ENCODE measurements around the gene HBZ.
"Not testable (repeated sequence)": the region's sequence is repeated elsewhere in the genome, so short reads cannot be mapped to it uniquely, and the experiment has no call there.

HBZ gene

DNA sequence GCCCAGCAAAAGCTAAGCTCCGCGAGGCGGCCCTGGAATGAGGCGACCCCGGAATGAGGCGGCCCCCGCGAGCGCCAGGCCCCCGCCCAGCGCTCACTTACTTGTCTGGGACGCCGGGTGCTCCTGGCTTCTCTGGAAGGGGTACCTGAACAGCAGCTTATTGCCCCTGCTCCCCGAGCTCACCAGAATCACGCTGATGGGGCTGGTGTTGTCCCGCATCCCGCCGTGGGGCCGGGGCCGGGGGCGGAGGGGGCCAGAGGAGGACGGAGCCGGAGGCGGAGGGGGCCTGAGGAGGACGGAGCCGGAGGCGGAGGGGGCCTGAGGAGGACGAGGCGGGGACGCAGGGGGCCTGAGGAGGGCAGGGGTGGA lies 14.4 kb upstream of the HBZ start:
- DNase-seq, result peak; percentile 55

GRCh38 chr16:140175-140857 lies 12.1 kb upstream of the HBZ start:
- DNase-seq, result no peak

DNA sequence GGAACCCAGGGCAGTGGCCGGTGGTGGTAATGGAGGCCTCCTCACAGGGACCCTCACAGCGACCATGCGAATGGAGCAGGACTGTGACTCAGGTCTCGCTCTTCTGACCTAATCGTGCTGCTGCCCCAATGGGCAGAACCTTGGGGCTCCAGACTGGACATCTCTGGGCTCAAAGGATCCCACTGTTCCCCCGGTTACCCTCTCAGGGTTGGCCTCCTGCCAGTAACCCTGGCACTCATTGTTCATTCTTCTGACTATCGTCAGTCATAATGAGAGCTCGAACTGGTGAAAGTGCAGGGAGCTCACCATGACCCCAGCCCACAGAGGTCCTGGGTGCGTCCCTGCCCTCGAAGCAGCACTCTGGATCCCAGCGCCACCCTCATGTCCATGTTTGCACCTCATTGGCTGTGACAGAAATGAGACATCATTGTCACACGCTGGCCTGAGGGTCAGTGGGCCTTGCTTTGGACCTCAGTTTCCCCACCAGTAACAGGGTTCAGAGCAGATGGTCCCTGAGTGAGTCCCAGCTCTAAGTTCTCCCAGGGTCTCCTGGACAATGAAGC lies 10.0 kb upstream of the HBZ start:
- DNase-seq, result no peak

DNA sequence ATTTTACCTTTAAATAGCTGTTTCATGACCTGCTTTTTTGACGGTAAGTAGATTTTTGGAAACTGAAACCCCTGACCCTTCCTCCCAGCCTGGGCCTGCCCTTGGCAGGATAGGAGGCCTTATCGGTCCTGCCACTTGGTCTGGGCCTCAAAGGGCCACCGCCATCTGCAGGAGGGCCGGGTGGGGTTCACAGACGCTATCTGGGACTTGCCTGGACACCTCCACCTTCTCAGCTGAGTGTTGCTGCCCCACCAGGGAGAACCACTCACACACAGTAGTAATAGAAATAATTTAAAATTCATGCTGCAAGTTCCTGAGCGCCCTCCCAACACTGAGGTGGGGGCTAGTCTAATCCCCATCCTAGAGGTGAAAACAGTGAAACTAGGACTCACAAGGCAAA lies 9.4 kb upstream of the HBZ start:
- DNase-seq, result no peak

DNA sequence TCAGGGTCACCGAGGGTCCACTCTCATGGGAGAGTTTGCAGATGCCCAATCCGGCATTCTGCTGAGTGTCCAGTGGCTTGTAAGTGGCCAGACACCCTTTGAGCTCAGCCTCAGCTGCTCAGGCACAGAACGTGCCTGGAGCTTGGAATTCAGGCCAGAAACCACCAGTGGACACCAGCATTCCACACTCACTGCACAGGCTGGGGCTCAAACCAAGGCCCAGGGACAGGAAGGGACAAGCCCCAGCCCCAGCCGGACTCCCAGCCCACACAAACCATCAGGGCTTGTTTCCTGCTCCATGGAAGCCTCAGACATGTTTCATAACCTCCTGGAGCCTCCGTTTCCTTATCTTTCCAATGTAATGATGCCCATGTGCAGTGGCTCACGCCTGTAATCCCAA lies 9.0 kb upstream of the HBZ start:
- no peak for DNase-seq

DNA sequence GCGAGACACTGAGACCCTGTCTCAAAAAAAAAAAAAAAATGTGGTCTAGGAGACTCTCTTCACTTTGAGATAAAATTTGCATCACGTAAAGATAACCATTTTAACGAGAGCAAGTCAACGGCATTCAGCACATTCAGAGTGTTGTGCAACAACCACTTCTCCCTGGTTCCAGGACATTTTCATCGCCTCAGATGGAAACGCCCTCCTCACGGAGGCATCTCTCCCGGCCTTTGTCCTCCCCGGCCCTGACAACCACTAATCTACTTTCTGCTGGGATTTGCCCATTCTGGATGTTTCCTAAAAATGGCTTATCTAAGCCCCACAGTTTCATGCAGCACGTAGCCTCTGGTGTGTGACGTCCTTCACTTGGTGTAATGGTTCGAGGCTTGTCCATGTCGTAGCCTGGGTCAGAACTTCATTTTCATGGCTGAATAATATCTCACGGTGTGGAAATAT lies 7.6 kb upstream of the HBZ start:
- no peak for DNase-seq

GRCh38 chr16:146646-147045 lies 5.8 kb upstream of the HBZ start:
- no peak for DNase-seq

- no peak for DNase-seq
These were observed 3.3 kb upstream of the HBZ start for GRCh38 chr16:149024-149660.

- not testable (repeated sequence) for DNase-seq
These were observed 681 bp downstream of the HBZ start for GRCh38 chr16:153129-153521.

- not testable (repeated sequence) for DNase-seq
These were observed 1.2 kb downstream of the HBZ start for GRCh38 chr16:153550-154216.

- peak; percentile 43 for DNase-seq
These were observed 2.0 kb downstream of the HBZ start for GRCh38 chr16:154217-155030.

GRCh38 chr16:155031-155398 lies 2.6 kb downstream of the HBZ start:
- DNase-seq, result no peak

GRCh38 chr16:159136-159849 lies 6.8 kb downstream of the HBZ start:
- no peak for DNase-seq

DNA sequence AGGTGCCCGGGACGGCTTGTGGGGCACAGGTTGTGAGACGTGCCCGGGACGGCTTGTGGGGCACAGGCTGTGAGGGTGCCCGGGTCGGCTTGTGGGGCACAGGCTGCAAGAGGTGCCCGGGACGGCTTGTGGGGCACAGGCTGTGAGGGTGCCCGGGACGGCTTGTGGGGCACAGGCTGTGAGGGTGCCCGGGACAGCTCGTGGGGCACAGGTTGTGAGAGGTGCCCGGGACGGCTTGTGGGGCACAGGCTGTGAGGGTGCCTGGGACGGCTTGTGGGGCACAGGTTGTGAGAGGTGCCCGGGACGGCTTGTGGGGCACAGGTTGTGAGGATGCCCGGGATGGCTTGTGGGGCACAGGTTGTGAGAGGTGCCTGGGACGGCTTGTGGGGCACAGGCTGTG lies 7.8 kb downstream of the HBZ start:
- DNase-seq, result not testable (repeated sequence)

GRCh38 chr16:160691-161190 lies 8.3 kb downstream of the HBZ start:
- DNase-seq, result no peak

DNA sequence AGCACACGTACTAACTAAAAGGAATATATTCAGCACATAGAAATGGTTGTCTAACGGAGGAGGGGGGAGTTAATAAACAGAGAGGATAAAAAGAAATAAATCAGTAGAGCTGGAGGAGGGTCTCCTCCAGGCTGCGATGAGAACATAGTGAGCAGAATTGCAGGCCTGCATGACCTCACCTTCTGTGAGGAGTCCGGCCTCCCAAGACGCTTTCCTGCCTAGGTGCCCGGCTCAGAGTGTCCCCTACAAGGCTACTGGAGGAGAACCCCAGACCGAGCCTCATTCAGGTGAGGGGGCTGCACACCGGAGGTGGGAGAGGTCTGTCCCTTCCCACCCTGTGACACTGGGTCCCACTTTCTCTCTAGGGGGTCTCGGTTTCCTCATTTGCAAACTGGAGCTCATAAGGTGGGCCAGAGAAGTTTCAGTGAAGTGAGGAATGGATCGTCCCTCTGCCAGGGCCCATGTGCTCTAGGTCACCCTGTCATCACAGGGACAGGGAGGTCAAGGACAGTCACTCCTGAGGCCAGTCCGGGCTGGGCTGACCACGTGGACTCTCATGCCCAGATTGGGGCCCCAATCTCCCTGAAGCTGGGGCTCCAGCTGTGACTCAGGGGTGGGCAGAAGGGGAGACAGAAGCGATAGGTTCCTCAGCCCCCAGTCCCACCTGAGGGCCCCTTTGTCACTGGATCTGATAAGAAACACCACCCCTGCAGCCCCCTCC lies 10.0 kb downstream of the HBZ start:
- no peak for DNase-seq

DNA sequence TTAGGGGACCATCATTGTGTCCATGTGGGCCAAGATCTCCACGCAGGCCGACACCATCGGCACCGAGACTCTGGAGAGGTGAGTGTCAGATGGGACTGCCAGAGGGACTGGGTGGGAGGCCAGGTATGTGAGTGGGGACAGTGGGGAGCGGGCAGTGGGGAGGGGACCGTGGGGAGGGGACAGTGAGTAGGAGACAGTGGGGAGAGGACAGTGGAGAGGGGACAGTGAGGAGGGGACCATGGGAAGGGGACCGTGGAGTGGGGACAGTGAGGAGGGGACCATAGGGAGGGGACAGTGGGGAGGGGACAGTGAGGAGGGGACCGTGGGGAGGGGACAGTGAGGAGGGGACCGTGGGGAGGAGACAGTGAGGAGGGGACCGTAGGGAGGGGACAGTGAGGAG lies 10.7 kb downstream of the HBZ start:
- DNase-seq, result not testable (repeated sequence)

DNA sequence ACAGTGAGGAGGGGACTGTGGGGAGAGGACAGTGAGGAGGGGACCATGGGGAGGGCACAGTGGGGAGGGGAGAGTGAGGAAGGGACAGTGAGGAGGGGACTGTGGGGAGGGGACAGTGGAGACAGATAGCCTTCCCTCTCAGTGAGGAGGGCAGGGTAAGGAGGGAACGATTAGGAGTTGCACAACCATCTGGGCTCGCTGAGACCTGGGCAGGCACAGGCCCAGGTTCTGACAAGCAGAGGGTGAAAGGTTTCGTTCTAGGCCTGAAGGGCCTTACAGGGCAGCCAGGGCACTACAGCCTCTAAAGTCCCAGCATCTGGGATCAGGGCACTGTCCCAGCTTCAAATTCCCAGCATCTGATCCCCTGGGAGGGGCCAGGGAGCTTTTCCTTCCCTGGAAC lies 11.3 kb downstream of the HBZ start:
- not testable (repeated sequence) for DNase-seq

GRCh38 chr16:164134-164823 lies 11.8 kb downstream of the HBZ start:
- DNase-seq, result not testable (repeated sequence)

- DNase-seq, result no peak
These were observed 12.5 kb downstream of the HBZ start for GRCh38 chr16:164827-165538.

Data from stimulated activated CD8-positive, alpha-beta memory T cell treated with anti-CD3 and anti-CD28 coated beads, Interleukin-4, amount 100 ng/mL, for 48 hours (primary cell).